Fibroblast of lung (primary cell): ENCODE data around the gene PTPRO. TPM values are rescaled to one million over a fixed set of nuclear protein-coding genes. Genes with fewer than 3 reads are reported as not detected.

ENCODE experiments used
- DNase-seq, 2 donors: peaks; one replicate each; pipeline versions ENCODE4 v3.0.0 to v3.0.0-alpha.2; 2010; ENCODE audit warnings: low read depth in 2 of 2
- H2AFZ ChIP-seq: 2 replicates; pipeline ENCODE4 v1.5.1; 2012; ENCODE audit warnings: low read length, control low read depth, inconsistent platforms
- H3K27ac ChIP-seq: 2 replicates; pipeline ENCODE4 v1.5.1; 2011; ENCODE audit warnings: low read length, control low read depth; ENCODE audit not compliant: insufficient read depth
- H3K27me3 ChIP-seq: 2 replicates; pipeline ENCODE4 v1.5.1; 2011; ENCODE audit warnings: mild to moderate bottlenecking, low read length; ENCODE audit not compliant: control insufficient read depth, insufficient read depth
- H3K36me3 ChIP-seq: 2 replicates; pipeline ENCODE4 v1.5.1; 2011; ENCODE audit warnings: low read length; ENCODE audit not compliant: control insufficient read depth, insufficient read depth
- H3K4me1 ChIP-seq: 2 replicates; pipeline ENCODE4 v1.5.1; 2011; ENCODE audit warnings: low read length; ENCODE audit not compliant: control insufficient read depth, insufficient read depth; ENCODE audit errors: extremely low read depth
- H3K4me2 ChIP-seq: 2 replicates; pipeline ENCODE4 v1.5.1; 2011; ENCODE audit warnings: low read length, control low read depth; ENCODE audit not compliant: insufficient read depth; ENCODE audit errors: extremely low read depth
- H3K4me3 ChIP-seq, 4 experiments: fragments of 200-600 bp in 1 of 4; sonication (generic) in 1 of 4; replicated peaks in 1 of 4; 2 replicates each; pipeline ENCODE4 v1.5.1; 2011 to 2016; ENCODE audit warnings: low read length in 4 of 4, low read depth in 3 of 4, mild to moderate bottlenecking in 3 of 4, control low read depth in 2 of 4, inconsistent platforms in 1 of 4, mixed read lengths in 1 of 4; ENCODE audit not compliant: insufficient read depth in 1 of 4; ENCODE audit errors: control extremely low read depth in 1 of 4
- H3K79me2 ChIP-seq: 2 replicates; pipeline ENCODE4 v1.5.1; 2012; ENCODE audit warnings: mild to moderate bottlenecking, low read length, inconsistent platforms; ENCODE audit not compliant: control insufficient read depth, insufficient read depth
- H3K9ac ChIP-seq: 2 replicates; pipeline ENCODE4 v1.5.1; 2011; ENCODE audit warnings: mild to moderate bottlenecking, low read length, control low read depth; ENCODE audit not compliant: insufficient read depth
- H3K9me3 ChIP-seq: 2 replicates; pipeline ENCODE4 v1.5.1; 2012; ENCODE audit warnings: low read depth, low read length; ENCODE audit not compliant: control insufficient read depth, insufficient read depth
- H4K20me1 ChIP-seq: 2 replicates; pipeline ENCODE4 v1.5.1; 2011; ENCODE audit warnings: low read length; ENCODE audit not compliant: control insufficient read depth, insufficient read depth; ENCODE audit errors: extremely low read depth
- CTCF ChIP-seq, 2 donors: IDR thresholded peaks in 1 of 2; conservative IDR thresholded peaks in 1 of 2; 1 replicate in 1 of 2; 2 replicates in 1 of 2; pipeline ENCODE4 v1.5.1; 2011 to 2012; ENCODE audit warnings: low read length in 2 of 2, control low read depth in 1 of 2, inconsistent platforms in 1 of 2, low read depth in 1 of 2, mild to moderate bottlenecking in 1 of 2
- EZH2 ChIP-seq: IDR thresholded peaks from 2 replicates; pipeline ENCODE4 v1.5.1; 2012; ENCODE audit warnings: low read length, control low read depth, mild to moderate bottlenecking; ENCODE audit errors: missing control alignments
- polyA plus RNA-seq, 2 donors: library from polyadenylated mRNA; depleted of rRNA in 1 of 2; stranded (reverse) in 1 of 2; unstranded in 1 of 2; fragments of >200 nt; gene quantifications; 2 replicates each; pipeline ENCODE4 v1.2.1, GENCODE V29; 2011 to 2012; ENCODE audit warnings: missing spikeins in 1 of 2
- total RNA-seq: library from RNA; depleted of rRNA; stranded (reverse); fragments of >200 nt; gene quantifications from 2 replicates; pipeline ENCODE4 v1.2.1, GENCODE V29; 2014

PTPRO gene
- total and polyA plus RNA-seq, 2 donors (not counting 1 experiment from before 2014, with no cell fraction given) = 0.33 to 0.35 TPM

GRCh38 chr12:15417691-15418090 lies 95.4 kb downstream of the PTPRO start:
- TF ChIP-seq EZH2 (no peak), CTCF (conservative IDR thresholded peaks at IDR 0.05 in 1 of 2, IDR thresholded peaks at IDR 0.05 in 1 of 2; ENCODE audit: low read depth in 1 of 2, low read length in 2 of 2) (no peak)
- Histone ChIP-seq H3K79me2 (no peaks in the 10 kb centered on the region), H3K9ac (no peak overlapping the region), H3K4me3 (no peak overlapping the region), H3K9me3 (no peaks in the 10 kb centered on the region), H2AFZ (no peak overlapping the region), H4K20me1 (no peaks in the 10 kb centered on the region), H3K36me3 (no peaks in the 10 kb centered on the region), H3K4me1 (no peaks in the 10 kb centered on the region), H3K27me3 (no peaks in the 10 kb centered on the region), H3K27ac (no peak overlapping the region), H3K4me2 (no peak overlapping the region)
- no peak for DNase-seq

GRCh38 chr12:15423629-15424028 lies 101.3 kb downstream of the PTPRO start:
- no peak overlapping the region for H2AFZ ChIP-seq
- H3K4me3 ChIP-seq = no peak overlapping the region
- TF ChIP-seq CTCF (conservative IDR thresholded peaks at IDR 0.05 in 1 of 2, IDR thresholded peaks at IDR 0.05 in 1 of 2; ENCODE audit: low read depth in 1 of 2, low read length in 2 of 2) (no peak), EZH2 (no peak)
- no peaks in the 10 kb centered on the region for H3K4me1 ChIP-seq
- no peaks in the 10 kb centered on the region for H3K9me3 ChIP-seq
- no peaks in the 10 kb centered on the region for H3K79me2 ChIP-seq
- no peaks in the 10 kb centered on the region for H3K36me3 ChIP-seq
- DNase-seq = peak; percentile 42 to 51
- H3K27ac ChIP-seq = no peak overlapping the region
- H3K9ac ChIP-seq = no peak overlapping the region
- no peaks in the 10 kb centered on the region for H3K27me3 ChIP-seq
- no peak overlapping the region for H3K4me2 ChIP-seq
- no peaks in the 10 kb centered on the region for H4K20me1 ChIP-seq

GRCh38 chr12:15427913-15428312 lies 105.6 kb downstream of the PTPRO start:
- H3K79me2 ChIP-seq = no peaks in the 10 kb centered on the region
- H3K36me3 ChIP-seq = no peaks in the 10 kb centered on the region
- H3K27me3 ChIP-seq = no peaks in the 10 kb centered on the region
- no peak overlapping the region for H3K4me2 ChIP-seq
- no peaks in the 10 kb centered on the region for H3K4me1 ChIP-seq
- no peak overlapping the region for H2AFZ ChIP-seq
- no peak for TF ChIP-seq CTCF (conservative IDR thresholded peaks at IDR 0.05 in 1 of 2, IDR thresholded peaks at IDR 0.05 in 1 of 2; ENCODE audit: low read depth in 1 of 2, low read length in 2 of 2)
- TF ChIP-seq EZH2 = no peak
- no peaks in the 10 kb centered on the region for H4K20me1 ChIP-seq
- H3K9ac ChIP-seq = no peak overlapping the region
- DNase-seq = no peak
- no peak overlapping the region for H3K4me3 ChIP-seq
- H3K9me3 ChIP-seq = no peaks in the 10 kb centered on the region
- no peak overlapping the region for H3K27ac ChIP-seq
